GM12878 (cell line): ENCODE measurements around the gene SLC7A5. TPM values are rescaled to one million over a fixed set of nuclear protein-coding genes. Genes with fewer than 3 reads are reported as not detected.
"Not testable (repeated sequence)": the region's sequence is repeated elsewhere in the genome, so short reads cannot be mapped to it uniquely, and the experiment has no call there.

Source experiments
- ATAC-seq: fragments of 200-7000 bp; cut with Tn5 transposase; 3 replicates; pipeline ENCODE4 v1.9.1; 2020; ENCODE audit warnings: mild to moderate bottlenecking, moderate library complexity
- BruUV-seq: library from RNA; stranded (reverse); fragments of 400-500 nt; replicated peaks from 2 replicates; lab custom pipeline; 2021; lab: Mats Ljungman, UMichigan
- CTCF ChIA-PET: fragments of 300-600 bp; sonication (Branson Sonifier 250); formaldehyde crosslinking; extraction: SDS; loops from one replicate; lab custom pipeline; 2021; ENCODE audit warnings: inconsistent platforms; lab: Yijun Ruan, JAX
- POLR2A ChIA-PET: fragments of 350-600 bp; formaldehyde crosslinking; extraction: SDS; loops from one replicate; lab custom pipeline; 2021; ENCODE audit warnings: inconsistent platforms; lab: Charles Lee
- RAD21 ChIA-PET: fragments of 300-600 bp; sonication (Branson Sonifier 250); formaldehyde crosslinking; loops from one replicate; lab custom pipeline; 2023; ENCODE audit warnings: antibody characterized with exemption; ENCODE audit not compliant: unreplicated experiment; lab: Charles Lee
- SMC1A ChIA-PET: fragments of 300-600 bp; sonication (Branson Sonifier 250); formaldehyde crosslinking; loops from one replicate; lab custom pipeline; 2023; ENCODE audit not compliant: unreplicated experiment, uncharacterized antibody; lab: Charles Lee
- DNase-seq: peaks from one replicate; pipeline ENCODE4 v3.0.0-alpha.2; 2011; ENCODE audit warnings: low read depth, low spot score
- FAIRE-seq: peaks from 3 replicates; lab custom pipeline; 2011; peaks lifted over from hg19 to GRCh38; lab: Jason Lieb, UNC
- H2AFZ ChIP-seq: 2 replicates; pipeline ENCODE4 v1.6.0; 2011; ENCODE audit warnings: low read depth, low read length, control low read depth; ENCODE audit not compliant: control insufficient read depth
- H3K27ac ChIP-seq: 2 replicates; pipeline ENCODE4 v1.5.1; 2011; ENCODE audit warnings: control low read depth; ENCODE audit not compliant: control insufficient read depth, insufficient read depth
- H3K27me3 ChIP-seq, 2 experiments: replicated peaks in 1 of 2; 2 replicates each; pipeline versions ENCODE4 v1.6.0 to v1.6.1; 2011; ENCODE audit warnings: low read length in 1 of 2; ENCODE audit not compliant: control insufficient read depth in 2 of 2, insufficient read depth in 2 of 2
- H3K36me3 ChIP-seq, 2 experiments: 2 replicates each; pipeline ENCODE4 v1.5.1; 2011; ENCODE audit warnings: low read length in 1 of 2; ENCODE audit not compliant: control insufficient read depth in 2 of 2, insufficient read depth in 2 of 2
- H3K4me1 ChIP-seq: 2 replicates; pipeline ENCODE4 v1.6.1; 2011; ENCODE audit warnings: mild to moderate bottlenecking, low read length, moderate library complexity, mixed read lengths; ENCODE audit not compliant: control insufficient read depth, insufficient read depth
- H3K4me2 ChIP-seq: 2 replicates; pipeline ENCODE4 v1.6.0; 2011; ENCODE audit warnings: control low read depth; ENCODE audit not compliant: control insufficient read depth, insufficient read depth
- H3K4me3 ChIP-seq: fragments of 200-600 bp; sonication (generic); 2 replicates; pipeline ENCODE4 v1.5.1; 2016
- H3K79me2 ChIP-seq: 2 replicates; pipeline ENCODE4 v1.6.0; 2011; ENCODE audit warnings: low read length; ENCODE audit not compliant: control insufficient read depth, insufficient read depth
- H3K9ac ChIP-seq: 2 replicates; pipeline ENCODE4 v1.8.0; 2011; ENCODE audit warnings: low read length, control low read depth, mixed read lengths; ENCODE audit not compliant: control insufficient read depth, insufficient read depth
- H3K9me3 ChIP-seq: replicated peaks from 3 replicates; pipeline ENCODE4 v1.5.1; 2011; ENCODE audit warnings: mild to moderate bottlenecking, low read length; ENCODE audit not compliant: control insufficient read depth, insufficient read depth
- H4K20me1 ChIP-seq: 2 replicates; pipeline ENCODE4 v1.6.0; 2011; ENCODE audit not compliant: control insufficient read depth, insufficient read depth
- BMI1 ChIP-seq: fragments of 450-650 bp; IDR thresholded peaks from 2 replicates; pipeline ENCODE4 v1.6.1; 2016; ENCODE audit warnings: mild to moderate bottlenecking, moderate library complexity, borderline replicate concordance
- CBX5 ChIP-seq: sonication (generic); IDR thresholded peaks from 2 replicates; pipeline ENCODE4 v1.6.1; 2016; ENCODE audit warnings: low read depth, moderate library complexity, mild to moderate bottlenecking, inconsistent platforms
- E2F4 ChIP-seq: IDR thresholded peaks from 2 replicates; pipeline ENCODE4 v1.6.1; 2012; ENCODE audit warnings: low read depth, low read length, improper control_type of control experiment
- KLF5 ChIP-seq: fragments of 450-650 bp; IDR thresholded peaks from 2 replicates; pipeline ENCODE4 v1.6.1; 2014; ENCODE audit warnings: mild to moderate bottlenecking; ENCODE audit not compliant: partially characterized antibody
- WGBS: methylation state at CpG from one replicate; pipeline ENCODE4 v1.1.6; 2016; ENCODE audit warnings: low lambda C conversion rate; ENCODE audit not compliant: insufficient replicate concordance, insufficient coverage; ENCODE audit errors: missing lambda C conversion rate; 5-methylcytosine and 5-hydroxymethylcytosine counted together
- in situ Hi-C: fragments of 300-500 bp; cut with MboI; formaldehyde crosslinking; loops from 9 replicates; pipeline ENCODE4 v1.14.3; 2018; ENCODE audit warnings: mixed read lengths
- intact Hi-C: fragments of 100-400 bp; cut with micrococcal nuclease; formaldehyde crosslinking; loops from one replicate; pipeline ENCODE4 v1.14.2; 2022; ENCODE audit not compliant: unreplicated experiment
- polyA plus RNA-seq, 11 experiments: library from polyadenylated mRNA; depleted of rRNA in 4 of 11; unstranded in 6 of 11; stranded (reverse) in 5 of 11; fragments of >200 nt; fragmentation: Nextera tagmentation in 4 of 11; fragmentation: Illumina TruSeq in 1 of 11; extraction: Ambion mirVana in 4 of 11; extraction: Trizol in 1 of 11; gene quantifications; 1 replicate in 1 of 11; 2 replicates in 10 of 11; pipeline versions ENCODE4 v1.2.1 to v1.2.3, GENCODE V29; 2011 to 2016; ENCODE audit warnings: inconsistent platforms in 2 of 11, missing spikeins in 2 of 11, low read depth in 1 of 11
- total RNA-seq, 4 experiments: library from RNA; depleted of rRNA in 3 of 4; stranded (reverse); fragments of >200 nt in 3 of 4; fragmentation: Illumina TruSeq in 1 of 4; extraction: Trizol in 1 of 4; gene quantifications; 2 replicates each; pipeline versions ENCODE4 v1.2.1 to v1.2.3, GENCODE V29; 2013 to 2021

The SLC7A5 gene
- total and polyA plus RNA-seq, 10 of the 15 experiments (the other 5 are each of a cell fraction or from before 2014, with no cell fraction given): 2.3 to 101 (median 35.8) TPM

- TF ChIP-seq E2F4 (no peak), BMI1 (no peak)
- TF ChIP-seq, all 136 proteins: peak for 0
Measured at GRCh38 chr16:87817910-87818309, 51.4 kb downstream of the SLC7A5 start (continued).

GRCh38 chr16:87817370-87817769 is 51.9 kb downstream of the SLC7A5 start:
- WGBS: 56% methylated on average over 7 of the region's 7 CpGs
- H4K20me1 ChIP-seq, H3K4me1 ChIP-seq, intact Hi-C loops, H3K4me3 ChIP-seq, RAD21 ChIA-PET, H2AFZ ChIP-seq, H3K4me2 ChIP-seq, H3K9ac ChIP-seq, DNase-seq, POLR2A ChIA-PET, H3K27ac ChIP-seq, CTCF ChIA-PET, FAIRE-seq, in situ Hi-C loops, ATAC-seq, H3K27me3 ChIP-seq, BruUV-seq, H3K36me3 ChIP-seq, H3K79me2 ChIP-seq: not testable (repeated sequence)
- peaks cover 11% of the 10 kb centered on the region; the same call in 2 of the 3 replicates for H3K9me3 ChIP-seq
- TF ChIP-seq KLF5 (peak; percentile 80), CBX5 (peak; percentile 98)
- SMC1A ChIA-PET: interaction anchor here (2.0 kb wide), 1 partner anchor 33 kb away, joined by 7 read pairs; no protein-coding TSS in a partner anchor
